HG03066 (cell line): ENCODE data around the gene BICRA.

Source experiments
- ATAC-seq: cut with Tn5 transposase; IDR thresholded peaks from one replicate; pipeline ENCODE4 v1.9.1; 2021; ENCODE audit warnings: low read depth; ENCODE audit not compliant: unreplicated experiment

BICRA gene

DNA sequence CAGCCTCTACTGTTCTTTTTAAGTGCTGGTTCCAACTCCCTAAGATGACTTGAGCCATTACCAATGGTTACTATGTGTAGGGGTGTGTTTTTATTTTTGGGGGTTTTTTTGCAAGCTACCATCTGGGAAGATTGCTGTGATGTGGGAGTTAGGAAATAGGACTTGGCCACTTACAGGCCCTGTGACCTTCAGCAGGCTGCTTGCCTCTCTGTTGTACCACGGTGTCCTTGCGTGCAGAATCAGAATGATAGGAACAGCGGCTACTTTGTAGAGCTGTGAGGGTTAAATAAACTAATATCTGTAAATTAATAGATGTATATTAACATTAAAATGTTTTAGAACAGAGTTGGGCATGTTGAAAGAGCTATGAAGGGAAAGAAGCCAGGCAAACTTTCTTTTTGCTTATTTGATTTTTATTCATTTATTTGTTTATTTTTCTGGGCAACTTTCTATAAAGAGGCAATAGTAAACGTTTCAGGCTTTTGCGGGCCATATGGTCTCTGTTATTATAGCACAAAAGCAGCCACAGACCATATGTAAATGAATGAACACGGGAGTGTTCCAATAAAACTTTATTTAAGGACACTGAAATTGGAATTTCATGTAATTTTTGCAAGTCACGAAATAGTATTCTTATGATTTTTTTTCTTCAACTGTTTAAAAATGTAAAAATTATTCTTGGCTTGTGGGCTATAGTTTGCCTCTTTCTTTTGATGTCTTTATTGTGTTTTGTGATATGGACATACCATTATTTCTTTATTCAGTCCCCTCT is 77.9 kb downstream of the BICRA start:
- ATAC-seq, result no peak

DNA sequence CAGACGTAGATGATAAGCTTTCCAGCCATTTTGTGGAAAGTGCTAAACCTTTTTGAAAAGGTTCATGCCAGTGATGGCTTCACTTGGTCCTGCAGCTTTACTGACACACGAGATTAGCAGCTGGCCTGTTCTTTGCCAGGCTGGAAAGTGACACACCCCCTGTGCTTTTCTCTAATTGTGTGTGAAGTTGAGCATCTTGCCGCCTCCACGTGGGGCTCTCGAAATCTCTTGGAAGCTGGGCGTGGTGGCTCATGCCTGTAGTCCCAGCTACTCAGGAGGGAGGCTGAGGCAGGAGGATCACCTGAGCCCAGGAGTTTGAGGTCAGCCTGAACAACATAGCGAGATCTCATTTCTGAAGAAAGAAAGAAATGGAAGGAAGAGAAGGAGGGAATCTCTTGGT is 79.0 kb downstream of the BICRA start:
- no peak for ATAC-seq

DNA sequence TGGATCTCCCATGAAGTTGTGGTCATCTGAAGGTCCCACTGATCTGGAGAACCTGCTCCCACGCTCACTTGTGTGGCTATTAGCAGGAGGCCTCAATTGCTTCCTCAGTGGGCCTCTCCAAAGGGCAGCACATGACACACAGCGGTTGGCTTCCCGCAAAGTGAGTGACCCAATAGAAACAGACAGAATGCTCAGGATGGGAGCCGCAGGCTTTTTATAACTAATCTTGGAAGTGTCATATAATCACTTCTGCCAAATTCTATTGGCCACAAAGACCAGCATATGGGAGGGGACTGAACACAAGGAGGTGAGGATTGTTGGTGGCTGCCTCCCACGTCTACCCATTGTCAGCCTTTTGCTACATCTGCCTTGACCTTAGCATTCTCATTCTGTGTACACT is 82.2 kb downstream of the BICRA start:
- ATAC-seq, result no peak

DNA sequence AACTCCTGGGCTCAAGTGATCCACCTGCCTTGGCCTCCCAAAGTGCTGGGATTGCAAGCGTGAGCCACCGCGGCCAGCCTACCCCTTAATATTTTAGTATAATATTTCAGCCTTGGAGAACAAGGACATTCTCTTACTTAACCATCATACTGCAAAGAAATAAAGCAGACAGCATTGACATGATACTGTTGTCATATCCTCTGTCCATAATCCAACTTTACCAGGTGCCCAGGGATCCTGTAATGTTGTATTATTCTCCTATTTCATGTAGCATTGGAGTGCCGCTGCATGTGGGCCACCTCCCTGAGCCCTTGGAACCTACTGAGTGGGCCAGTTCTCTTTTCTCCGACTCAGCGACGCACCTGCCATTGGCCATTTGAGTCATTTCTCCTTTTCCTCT is 82.8 kb downstream of the BICRA start:
- ATAC-seq, result no peak

DNA sequence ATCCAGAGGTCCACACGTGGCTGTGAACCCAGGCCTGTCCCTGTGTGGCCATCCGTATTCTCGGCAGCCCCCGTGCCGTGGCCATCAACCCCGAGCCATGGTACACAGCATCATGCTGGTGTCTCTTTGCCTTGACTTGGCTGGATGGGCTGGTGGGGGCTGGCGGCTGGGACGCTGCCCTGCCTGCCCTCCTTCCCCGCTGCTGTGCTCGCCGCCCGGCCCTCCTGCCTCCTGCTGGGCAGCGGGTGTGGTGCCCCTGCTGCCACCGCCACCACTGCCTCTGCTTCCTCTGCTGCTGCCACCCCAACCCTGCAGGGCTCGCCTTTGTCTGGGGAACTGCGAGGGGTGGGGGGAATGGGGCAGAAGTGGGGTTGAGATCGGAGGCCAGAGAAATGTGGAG is 84.6 kb downstream of the BICRA start:
- ATAC-seq, result no peak

DNA sequence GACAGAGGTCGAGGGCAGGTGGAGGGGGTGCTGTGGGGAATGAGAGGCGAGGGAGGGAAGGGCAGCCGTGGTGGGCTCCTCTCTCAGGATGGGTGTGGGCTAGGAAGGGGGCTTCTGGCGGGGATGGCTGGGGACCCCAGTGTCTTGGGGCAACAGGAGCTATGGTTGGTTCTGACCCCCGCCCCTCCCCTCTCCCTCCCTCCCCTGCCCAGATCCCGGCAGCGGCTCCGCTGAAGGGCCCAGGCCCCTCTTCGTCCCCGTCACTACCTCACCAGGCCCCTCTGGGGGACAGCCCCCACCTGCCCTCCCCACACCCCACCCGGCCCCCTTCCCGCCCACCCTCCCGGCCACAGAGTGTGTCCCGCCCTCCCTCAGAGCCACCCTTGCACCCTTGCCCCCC is 85.0 kb downstream of the BICRA start:
- no peak for ATAC-seq

DNA sequence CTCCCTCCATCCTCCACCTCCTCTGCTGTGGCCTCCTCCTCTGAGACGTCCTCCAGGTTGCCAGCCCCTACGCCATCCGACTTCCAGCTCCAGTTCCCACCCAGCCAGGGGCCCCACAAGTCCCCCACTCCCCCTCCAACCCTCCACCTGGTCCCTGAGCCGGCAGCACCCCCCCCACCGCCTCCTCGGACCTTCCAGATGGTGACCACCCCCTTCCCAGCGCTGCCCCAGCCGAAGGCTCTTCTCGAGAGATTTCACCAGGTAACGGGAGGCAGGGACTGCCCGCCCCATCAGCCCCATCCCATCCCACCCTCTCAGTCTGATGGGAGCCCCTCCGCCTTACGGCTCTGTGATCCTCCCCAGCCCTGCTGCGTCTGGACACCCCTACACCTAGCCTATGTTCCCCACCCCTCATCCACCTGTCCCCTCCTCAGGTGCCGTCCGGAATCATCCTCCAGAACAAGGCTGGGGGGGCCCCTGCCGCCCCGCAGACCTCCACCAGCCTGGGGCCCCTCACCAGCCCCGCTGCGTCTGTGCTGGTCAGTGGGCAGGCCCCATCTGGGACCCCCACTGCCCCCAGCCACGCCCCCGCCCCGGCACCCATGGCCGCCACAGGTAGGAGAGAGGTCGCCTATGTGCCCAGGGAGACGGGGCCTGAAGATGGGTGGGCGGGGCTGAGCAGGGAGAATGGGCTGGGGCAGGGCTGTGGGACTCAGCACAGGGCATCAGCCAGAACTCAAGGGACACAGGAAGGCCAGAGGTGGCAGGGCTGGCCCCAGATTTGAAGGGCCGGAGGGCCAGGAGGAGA is 85.7 kb downstream of the BICRA start:
- no peak for ATAC-seq

DNA sequence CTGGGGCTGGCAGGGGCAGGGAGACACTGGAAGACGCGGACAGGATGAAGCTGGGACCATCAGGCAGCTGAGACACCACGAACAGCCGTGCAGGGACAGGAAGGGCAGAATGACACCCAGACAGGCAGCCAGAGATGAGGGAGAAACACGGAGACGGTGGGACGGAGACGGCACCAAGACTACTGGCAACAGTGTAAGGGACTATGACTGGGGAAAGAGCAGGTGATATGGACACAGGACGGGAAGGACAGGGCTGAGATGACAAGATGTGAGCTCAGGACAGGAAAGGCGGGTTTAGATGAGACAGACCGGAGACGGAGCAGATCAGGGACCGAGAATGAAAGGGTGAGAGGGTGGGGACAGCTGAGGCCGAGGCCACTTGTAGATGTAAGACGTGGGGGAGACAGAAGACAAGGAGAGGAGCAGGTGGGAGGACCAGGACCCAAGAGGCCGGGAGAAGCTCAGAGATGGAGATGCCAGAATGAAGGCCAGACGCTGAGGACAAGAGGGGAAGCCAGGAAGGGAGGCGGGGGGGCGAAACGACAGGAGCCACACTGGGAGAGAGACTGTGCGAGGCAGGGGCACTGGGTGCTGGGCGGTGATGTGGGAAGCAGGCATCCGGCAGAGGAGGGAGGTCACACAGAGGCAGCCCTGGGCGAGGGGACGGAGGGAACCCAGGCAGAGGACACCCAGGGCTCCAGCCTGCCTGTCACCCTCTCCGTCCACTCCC is 86.8 kb downstream of the BICRA start:
- no peak for ATAC-seq

DNA sequence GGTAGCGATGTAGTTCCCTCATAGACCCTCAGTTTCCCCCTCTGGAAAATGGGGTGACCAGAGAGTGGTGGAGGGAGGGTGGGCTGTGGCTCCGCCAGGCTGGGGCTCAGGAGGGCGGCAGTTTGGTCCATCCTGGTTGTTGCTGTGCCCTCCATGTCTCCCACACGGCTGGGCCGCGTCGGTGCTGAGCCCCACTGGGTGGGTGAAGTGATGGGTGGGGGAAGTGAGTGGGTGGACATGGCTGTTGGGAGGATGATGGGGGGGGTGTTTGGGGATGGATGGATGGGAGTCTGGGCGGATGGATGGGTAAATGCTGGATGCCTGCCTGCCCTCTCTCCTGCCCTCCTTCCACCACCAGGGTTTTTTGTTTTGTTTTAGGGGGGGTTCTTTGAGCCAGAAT is 87.7 kb downstream of the BICRA start:
- ATAC-seq, result no peak

DNA sequence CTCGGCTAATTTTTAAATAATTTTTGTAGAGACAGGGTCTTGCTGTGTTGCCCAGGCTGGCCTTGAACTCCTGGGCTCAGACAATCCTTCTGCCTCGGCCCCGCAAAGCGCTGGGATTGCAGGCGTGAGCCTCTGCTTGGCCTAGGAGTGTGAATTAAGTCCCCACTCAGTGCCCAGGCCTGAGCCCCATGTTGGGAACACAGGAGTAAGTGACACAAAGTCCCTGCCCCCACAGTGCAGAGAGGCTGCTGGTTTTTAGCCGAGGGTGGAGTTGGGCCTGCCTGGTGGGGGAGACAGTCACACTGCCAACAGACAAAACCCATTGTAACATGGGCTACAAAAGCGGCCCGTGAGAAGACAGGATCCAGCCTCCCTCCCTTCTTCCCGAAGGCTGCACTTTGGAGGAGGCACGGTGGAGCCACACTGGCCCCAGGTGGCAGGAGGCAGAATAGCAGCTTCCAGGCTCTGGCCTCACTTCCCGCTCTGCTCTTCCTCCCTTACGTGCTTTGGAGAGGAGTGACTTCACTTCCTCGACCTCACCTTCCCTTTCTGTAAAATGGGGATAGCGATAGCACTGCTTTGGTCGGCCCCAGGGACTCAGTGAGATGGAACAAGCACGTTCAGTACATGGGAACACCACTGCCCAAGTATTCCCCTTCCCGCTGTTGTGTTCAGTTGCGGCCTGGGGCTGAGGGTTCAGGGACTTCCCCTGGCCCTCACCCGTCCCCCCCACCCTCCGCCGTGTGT is 89.1 kb downstream of the BICRA start:
- no peak for ATAC-seq

DNA sequence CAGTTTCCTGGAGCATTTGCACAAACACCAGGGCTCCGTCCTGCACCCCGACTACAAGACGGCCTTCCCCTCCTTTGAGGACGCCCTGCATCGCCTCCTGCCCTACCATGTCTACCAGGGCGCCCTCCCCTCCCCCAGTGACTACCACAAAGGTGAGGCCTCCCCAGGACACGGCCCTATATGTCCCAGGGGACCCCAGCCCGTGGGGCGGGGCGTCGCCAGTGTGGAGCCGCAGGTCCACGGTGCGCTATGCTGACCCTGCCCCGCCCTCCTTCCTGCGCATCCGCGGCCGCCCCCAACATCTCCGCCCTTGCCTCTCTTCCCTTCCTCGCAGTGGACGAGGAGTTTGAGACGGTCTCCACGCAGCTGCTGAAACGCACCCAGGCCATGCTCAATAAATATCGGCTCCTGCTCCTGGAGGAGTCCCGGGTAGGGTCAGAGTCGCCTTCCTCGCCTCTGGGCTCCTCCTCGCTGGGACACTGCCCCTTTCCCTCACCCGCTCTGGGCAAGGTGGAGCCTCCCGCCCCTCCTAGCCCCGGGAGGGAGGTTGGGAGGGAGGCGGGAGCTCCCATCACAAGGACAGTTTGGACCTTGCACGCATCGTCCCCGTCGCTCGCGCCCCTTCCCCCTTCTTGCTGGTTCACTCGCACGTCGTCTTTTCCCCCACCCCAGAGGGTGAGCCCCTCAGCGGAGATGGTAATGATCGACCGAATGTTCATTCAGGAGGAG is 89.9 kb downstream of the BICRA start:
- ATAC-seq, result no peak

DNA sequence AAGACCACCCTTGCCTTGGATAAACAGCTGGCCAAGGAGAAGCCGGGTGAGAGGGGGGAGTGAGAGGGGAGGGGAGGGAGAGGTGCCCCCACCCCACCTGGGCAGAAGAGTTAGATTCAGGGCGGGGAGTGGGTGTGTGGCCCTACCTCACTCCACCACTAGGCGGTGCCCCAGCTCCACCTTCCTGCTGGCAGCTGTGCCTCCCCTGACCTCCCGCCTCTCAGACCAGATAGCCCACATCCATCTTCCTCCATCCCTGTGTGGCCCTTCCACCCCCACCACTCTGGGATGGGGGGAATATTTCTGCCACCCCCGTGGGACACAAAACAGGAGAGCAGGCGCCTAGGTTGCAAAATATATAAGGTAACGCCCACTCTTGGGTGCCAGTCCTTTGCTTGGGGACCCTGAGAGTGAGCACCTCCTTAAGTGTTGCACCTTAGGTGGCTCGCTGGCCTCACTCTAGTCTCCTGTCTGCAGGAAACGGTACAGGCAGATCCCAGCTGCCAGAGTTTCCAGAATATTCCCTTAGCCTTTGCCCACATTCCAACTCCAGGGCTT is 90.5 kb downstream of the BICRA start:
- no peak for ATAC-seq

DNA sequence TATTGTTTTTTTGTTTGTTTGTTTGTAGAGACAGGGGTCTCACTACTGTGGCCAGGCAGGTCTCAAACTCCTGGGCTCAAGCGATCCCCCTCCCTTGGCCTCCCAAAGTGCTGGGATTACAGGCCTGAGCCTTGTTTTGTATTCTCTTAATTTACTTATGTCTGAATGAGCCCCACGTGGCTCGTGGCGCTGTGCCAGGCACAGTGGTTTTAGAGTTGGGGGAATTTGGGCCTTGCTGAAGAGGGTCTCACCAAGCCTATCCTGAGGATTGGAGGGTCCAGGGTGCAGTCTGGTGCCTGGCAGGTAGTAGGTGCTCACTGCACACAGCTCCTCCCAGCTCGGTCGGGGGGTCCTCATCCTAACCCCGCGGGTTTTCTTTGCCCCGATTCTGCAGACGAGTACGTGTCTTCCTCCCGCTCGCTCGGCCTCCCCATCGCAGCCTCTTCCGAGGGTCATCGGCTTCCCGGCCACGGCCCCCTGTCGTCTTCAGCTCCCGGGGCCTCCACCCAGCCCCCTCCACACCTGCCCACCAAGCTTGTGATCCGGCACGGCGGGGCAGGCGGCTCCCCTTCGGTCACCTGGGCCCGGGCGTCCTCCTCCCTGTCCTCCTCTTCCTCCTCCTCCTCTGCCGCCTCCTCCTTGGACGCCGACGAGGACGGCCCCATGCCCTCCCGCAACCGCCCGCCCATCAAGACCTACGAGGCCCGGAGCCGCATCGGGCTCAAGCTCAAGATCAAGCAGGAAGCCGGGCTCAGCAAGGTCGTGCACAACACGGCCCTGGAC is 92.2 kb downstream of the BICRA start:
- no peak for ATAC-seq

DNA sequence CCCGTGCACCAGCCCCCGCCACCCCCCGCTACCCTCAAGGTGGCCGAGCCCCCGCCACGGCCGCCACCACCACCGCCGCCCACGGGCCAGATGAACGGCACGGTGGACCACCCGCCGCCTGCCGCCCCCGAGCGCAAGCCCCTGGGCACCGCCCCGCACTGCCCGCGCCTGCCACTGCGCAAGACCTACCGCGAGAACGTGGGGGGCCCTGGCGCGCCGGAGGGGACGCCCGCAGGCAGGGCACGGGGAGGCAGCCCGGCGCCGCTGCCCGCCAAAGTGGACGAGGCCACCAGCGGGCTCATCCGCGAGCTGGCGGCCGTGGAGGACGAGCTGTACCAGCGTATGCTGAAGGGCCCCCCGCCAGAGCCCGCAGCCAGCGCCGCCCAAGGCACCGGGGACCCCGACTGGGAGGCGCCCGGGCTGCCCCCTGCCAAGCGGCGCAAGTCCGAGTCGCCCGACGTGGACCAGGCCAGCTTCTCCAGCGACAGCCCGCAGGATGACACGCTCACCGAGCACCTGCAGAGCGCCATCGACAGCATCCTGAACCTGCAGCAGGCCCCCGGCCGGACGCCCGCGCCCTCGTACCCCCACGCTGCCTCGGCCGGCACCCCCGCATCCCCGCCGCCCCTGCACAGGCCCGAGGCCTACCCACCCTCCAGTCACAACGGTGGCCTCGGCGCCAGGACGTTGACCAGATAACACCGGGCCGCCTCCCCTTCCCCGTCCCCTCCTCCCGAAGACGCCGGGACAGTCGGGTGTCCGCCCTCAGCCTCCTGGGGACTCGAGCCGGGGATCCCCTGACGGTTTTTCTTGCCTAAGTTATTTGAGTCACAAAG is 93.0 kb downstream of the BICRA start:
- no peak for ATAC-seq

DNA sequence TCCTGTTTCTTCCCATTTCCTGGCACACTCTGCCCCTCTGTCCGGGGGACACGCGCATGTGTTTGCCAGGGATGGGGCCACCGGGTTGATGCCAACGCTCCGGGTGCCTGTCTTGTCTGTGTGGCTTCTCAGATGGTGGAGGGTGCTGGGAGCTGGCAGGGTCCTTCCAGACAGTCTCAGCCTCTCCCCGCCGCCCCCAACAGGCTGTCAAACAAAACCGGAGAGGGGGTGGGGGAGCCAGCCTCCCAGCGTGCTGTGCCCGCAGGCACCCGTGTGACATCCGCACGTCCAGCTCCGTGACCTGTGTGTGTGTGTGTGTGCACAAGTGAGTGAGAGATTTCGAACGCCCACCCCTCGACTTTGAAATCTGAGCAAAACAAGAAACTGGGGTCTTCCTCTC is 93.7 kb downstream of the BICRA start:
- no peak for ATAC-seq

DNA sequence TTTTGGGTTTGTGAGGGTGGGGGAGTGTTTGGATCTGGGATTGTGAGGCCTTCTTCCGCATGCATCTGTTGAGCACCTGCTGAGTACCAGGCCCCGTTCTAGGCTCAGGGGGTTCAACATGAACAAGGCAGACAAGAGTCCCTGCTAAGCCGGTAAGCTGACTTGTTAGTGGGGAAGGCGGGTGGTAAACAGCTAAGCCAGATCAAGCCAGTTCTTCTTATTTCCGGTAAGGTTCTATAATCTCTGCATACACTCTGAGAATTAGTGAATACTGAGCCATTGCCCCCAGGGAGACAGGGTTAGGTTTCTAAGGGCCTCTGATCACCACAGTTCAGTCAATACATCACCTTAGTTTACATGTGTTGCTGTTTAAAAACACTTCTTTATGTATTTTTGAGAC is 94.4 kb downstream of the BICRA start:
- ATAC-seq, result no peak

DNA sequence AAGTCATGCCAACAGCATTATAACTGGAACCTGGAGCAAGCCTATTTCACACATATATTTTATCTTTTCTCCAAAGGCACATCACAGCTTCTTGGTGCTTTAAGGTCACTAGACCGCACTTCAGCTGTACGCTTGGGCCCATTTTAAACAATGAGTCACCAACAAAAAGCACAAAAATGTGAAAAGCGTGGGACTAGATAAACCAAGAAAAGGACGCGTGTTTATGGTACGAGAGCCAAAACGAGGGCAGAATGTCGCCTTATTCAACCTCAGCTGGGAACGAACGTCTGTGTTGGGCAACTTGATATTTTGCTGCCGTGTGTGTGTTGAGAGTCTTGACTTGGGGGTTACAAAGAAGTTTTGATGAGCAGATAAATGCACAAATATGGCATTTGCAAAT is 95.1 kb downstream of the BICRA start:
- ATAC-seq, result no peak

DNA sequence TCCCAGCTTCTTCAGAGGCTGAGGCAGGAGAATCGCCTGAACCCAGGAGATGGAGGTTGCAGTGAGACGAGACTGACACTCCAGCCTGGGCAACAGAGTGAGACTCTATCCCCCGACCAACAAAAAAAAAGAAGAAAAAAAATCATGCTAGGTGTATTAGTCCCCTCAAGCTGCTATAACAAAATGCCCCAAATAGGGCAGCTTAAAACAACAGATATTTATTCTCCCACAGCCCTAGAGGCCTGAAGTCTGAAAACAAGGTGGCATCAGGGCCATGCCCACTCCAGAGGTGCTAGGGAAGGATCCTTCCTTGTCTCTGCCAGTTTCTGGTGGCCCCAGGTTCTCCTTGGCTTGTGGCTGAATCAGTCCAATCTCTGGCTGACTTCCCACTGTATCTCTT is 95.7 kb downstream of the BICRA start:
- ATAC-seq, result no peak
